ENCODE data around the gene USP32.

Gene USP32

DNA sequence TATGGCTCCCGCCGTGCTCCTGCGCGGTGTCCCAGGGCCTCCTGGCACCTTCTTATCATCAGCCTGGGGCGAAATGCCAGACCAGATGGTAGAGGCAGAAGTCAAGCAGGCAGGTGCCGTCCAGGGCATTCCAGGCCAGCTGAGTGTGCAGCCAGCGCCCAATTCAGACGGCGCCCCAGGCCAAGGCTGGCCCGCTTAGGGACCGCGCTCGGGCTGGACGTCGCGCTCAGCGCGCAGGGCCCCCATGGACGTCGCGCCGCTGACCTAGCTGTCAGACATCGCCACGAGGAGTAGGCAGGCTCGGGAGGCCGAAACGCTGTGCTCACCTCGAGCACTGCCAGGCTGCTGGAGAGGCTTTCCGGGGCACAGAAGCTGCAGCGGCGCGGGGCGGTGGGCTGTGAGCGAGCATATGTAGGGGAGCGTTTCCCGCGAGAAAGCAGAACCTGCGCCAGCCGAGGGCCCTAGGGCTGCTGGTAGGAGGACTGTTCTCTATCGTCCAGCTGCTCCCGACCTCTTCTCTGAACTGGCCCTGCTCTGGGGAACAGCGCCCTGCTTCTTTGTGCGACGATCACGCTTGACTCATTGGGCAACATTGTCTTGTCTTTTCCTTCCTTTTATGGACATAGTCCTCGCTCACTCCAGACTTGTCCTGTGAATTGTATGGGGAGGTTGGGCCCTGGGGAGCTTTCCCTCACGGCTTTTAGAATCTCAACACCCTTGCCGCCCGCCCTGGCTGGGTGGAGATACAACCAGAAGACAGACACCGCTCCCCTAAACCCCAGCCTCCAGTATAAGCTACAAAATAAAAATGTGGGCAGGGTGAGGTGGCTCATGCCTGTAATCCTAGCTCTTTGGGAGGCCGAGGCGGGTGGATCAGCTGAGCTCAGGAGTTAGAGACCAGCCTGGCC, 250.6 kb downstream of the USP32 start:
- DNase-seq, result no peak
- TF ChIP-seq GATA1 (IDR thresholded peaks at IDR 0.05; ENCODE audit: low read depth, low read length) (no peak), POLR2A (IDR thresholded peaks at IDR 0.05; ENCODE audit: low read length) (no peak)

DNA sequence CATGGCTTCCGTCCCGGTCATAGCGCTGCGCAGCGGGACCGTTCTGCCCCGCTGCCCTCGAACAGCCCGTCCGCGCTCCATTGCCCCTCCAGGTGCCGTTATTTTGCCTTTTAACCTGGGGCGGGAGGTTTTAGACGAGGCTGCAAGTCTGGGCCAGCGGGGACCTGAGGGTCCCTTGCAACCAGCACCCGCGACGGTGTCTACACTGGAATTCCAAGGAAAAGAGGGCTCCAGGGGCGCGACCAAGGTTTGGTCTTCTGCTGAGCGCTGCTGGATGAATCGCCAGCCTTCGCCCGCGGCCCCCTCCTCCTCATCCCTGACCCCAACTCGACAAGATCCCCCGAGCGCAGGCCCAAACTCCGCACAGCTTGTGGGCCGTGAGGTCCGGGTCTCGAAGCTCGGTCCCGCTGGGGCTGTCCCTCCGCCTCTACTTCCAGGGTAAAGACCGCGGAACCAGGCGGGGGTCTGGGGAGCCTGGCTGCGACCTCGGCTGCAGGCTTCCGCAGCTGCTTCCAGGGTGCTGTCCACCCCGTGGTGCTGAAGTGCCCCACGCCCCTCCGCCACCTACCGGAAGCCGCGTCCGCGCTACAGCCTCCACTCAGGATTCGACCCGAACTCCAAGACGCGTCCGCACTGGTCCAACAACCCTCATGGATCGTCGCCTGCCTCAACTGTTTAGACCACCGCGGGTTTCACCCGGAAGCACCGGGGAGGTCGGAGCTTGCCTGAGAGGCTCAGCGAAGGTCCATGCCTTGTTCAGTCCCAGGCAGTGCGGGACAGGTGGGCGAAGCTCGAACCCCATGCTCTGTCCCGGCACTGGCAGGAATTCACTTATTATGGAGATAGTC, 252.3 kb downstream of the USP32 start:
- DNase-seq, result peak; percentile 80 to 87
- TF ChIP-seq GATA1 (IDR thresholded peaks at IDR 0.05; ENCODE audit: low read depth, low read length) (no peak), POLR2A (IDR thresholded peaks at IDR 0.05; ENCODE audit: low read length) (no peak)

DNA sequence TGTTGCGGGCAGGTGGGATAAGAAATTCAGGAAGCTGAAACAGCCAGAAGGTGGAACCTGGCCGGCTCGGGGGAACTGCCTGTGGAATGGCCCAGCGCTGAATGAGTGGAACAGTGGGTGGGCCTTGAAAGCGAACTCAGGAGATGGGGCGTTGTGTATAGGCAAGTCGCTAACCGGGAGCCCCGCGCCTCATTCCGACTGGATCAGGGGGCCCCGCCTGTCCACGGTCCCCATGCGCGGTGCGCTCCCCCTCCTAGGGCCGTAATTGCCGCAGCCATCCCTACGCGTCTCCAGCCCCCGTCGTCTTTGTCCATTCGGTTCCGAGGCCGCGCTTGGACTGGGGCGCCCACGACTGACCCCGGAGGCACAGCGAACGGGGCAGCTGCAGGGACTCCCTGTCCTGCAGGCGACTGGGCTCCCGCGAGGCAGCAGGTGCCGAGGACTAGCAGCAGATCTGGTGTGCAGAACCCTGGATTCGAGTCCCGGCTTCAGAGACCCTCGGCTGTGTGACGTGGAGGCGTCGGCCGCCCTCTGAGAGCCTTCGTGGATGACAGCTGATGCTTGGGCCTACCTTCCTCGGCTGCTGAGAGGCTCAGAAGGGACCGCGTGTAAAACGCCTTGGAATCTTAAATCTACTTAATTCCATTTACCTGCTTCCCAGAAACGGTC, 253.0 kb downstream of the USP32 start:
- TF ChIP-seq POLR2A (IDR thresholded peaks at IDR 0.05; ENCODE audit: low read length), result no peak
- TF ChIP-seq GATA1 (IDR thresholded peaks at IDR 0.05; ENCODE audit: low read depth, low read length), result no peak
- no peak for DNase-seq

DNA sequence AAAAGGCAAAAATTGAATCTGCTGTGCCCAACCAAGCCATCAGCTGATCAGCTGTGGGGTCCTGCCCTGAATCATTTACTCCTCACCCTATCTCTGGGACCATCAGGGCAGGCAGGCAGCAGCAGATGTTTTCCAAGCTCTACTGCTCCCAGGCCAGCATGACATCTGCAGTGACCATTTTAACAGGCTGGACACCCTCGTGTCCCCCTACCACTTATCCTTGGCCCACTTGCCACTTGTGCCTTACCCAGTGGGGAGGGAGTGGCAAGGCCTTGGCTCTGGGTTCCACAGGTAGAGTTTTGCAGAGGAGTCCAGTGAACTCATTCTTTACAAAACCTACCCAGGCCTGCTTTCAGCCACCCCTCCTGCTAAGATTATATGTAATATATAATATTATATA, 254.2 kb downstream of the USP32 start:
- TF ChIP-seq GATA1 (IDR thresholded peaks at IDR 0.05; ENCODE audit: low read depth, low read length), result no peak
- no peak for TF ChIP-seq POLR2A (IDR thresholded peaks at IDR 0.05; ENCODE audit: low read length)
- no peak for DNase-seq

DNA sequence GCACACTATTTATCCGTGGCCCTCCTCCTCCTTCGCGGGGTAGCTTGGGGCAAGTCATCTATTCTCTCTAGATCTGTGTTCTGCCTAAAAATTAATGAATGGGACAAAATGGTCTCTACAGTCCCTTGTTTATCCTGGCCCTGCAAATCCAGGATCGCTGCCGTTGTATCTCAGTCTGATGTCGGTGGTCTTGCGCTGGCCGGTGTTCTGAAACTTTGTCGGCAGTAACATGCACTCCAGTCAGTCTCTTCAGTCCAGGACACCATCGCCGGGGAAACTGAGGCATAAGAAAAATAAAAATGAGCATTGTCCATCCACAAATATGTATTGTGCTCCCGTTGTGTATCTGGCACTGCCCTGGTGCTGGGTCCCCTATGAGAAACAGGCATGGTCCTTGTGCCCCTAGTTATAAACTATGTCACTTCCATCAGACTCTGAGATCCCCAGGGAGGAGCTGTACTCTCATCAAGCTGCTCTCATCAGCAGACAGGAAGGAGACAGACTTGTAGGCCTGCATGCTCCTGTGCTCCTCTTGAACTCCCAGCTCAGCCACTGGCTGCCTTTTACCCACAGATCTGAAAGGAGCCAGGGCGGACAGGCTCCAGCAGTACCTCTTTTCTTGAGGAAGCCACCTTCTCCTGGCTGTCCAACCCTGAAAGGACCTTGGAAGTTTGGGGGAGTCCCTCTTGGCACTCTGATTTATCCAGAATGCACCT, 255.8 kb downstream of the USP32 start:
- DNase-seq, result no peak
- TF ChIP-seq POLR2A (IDR thresholded peaks at IDR 0.05; ENCODE audit: low read length) (no peak), GATA1 (IDR thresholded peaks at IDR 0.05; ENCODE audit: low read depth, low read length) (no peak)

DNA sequence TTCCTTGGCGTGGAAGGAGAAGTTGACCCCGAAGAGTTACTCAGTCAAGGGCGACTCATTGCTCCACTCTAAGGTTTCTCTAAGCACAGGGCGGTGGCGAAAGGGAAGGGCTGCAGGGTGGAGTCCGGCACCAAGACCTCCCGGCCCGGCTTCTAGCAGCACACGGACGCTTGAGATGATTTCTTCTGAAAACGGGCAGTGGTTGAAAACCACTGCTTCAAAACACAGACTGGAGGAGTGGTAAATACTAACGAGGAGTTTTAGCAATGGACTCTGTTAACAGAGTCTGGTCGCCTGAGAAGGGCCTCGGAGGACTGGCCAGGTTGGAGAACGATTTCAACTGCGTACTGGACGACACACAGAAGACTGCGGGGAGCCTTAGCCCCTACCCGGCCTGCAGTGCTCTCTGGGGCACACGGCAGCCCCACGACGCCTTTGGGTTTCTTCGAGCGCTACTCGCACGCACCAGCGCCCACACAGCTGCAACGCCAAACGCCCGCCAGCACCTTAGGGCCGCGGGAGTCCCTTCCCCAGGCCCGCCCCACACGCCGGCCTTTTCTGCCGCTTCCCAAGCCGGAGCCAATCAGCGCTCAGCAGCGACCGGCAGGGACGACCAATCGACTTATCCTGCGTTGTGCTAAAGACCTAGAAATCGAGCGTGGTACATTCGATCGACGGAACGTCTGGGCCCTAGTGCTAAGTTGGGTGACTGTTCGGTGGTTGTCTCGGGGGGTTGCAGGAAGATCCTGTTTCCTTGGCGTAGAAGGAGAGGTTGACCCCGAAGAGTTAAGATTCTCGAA, 256.6 kb downstream of the USP32 start:
- TF ChIP-seq GATA1 (IDR thresholded peaks at IDR 0.05; ENCODE audit: low read depth, low read length) (no peak), POLR2A (IDR thresholded peaks at IDR 0.05; ENCODE audit: low read length) (peak; percentile 56)
- peak; percentile 88 to 90 for DNase-seq

DNA sequence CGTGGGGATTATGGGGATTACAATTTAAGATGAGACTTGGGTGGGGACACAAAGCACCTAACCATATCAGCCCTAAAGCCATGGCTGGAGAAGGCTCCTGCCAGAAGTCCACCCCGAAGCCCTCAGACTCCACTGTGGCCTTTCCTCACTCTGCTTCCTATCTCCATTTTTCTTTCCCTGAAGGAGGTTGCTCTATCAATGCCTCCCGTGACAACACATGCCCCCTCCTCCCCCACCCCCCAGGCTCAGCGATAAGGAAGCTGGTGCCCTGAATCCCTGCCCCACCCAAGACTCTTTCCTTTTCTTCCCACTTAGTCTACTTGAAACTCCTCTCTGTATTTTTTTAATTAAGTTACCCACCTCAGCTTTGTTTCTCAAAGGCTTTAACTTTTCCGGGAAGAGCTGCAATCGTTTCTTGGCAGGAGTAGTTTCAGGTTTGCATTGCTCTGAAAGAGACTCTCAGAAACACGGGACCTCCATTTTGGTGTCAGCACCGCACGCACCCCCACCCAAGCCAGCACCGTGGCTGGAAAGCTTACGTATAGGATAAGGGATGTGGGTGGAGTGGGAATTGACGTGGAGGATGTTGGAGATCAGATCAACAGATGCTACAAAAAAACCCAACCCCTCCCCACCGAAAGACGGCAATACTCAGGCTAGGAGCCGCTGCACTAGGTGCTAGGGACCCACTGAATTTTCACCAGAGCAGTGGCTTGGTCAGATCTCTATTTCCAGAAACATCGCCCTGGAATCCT, 257.4 kb downstream of the USP32 start:
- TF ChIP-seq POLR2A (IDR thresholded peaks at IDR 0.05; ENCODE audit: low read length), result no peak
- TF ChIP-seq GATA1 (IDR thresholded peaks at IDR 0.05; ENCODE audit: low read depth, low read length), result no peak
- DNase-seq, result peak; percentile 57 to 58

DNA sequence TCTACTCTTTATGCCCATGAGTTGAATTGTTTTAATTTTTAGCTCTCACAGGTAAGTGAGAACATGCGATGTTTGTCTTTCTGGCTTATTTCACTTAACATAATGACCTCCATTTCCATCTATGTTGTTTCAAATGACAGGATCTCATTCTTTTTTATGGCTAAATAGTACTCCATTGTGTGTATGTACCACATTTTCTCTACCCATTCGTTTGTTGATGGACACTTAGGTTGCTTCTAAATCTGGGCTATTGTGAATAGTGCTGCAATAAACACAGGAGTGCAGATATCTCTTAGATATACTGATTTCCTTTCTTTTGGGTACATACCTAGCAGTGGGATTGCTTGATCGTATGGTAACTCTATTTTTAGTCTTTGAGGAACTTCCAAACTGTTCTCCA, 261.5 kb downstream of the USP32 start:
- TF ChIP-seq GATA1 (IDR thresholded peaks at IDR 0.05; ENCODE audit: low read depth, low read length), result no peak
- no peak for TF ChIP-seq POLR2A (IDR thresholded peaks at IDR 0.05; ENCODE audit: low read length)
- DNase-seq, result no peak

DNA sequence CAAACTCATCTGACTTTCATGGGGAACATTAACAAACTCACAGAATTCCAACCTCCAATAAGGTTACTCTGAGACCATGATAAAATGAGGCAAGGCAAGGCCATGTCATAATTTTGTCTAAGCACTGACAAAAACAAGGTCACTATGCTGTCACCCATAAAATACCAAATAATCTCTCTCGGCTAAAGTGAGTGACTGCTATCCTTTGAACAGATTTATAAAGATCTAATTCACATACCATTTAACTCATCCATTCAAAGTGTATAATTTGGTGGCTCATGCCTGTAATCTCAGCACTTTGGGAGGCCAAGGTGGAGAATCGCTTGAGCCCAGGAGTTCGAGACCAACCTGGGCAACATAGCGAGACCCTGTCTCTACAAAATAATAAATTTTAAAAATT, 262.8 kb downstream of the USP32 start:
- DNase-seq, result no peak
- no peak for TF ChIP-seq POLR2A (IDR thresholded peaks at IDR 0.05; ENCODE audit: low read length)
- TF ChIP-seq GATA1 (IDR thresholded peaks at IDR 0.05; ENCODE audit: low read depth, low read length), result no peak
